GM20000 (cell line): ENCODE measurements around the gene IGFLR1.

ENCODE experiments used
- DNase-seq: peaks from one replicate; pipeline ENCODE4 v3.0.0; 2012; ENCODE audit warnings: low spot score
- TF ChIP-seq, protein P1 (sequence below): IDR thresholded peaks from 2 replicates; pipeline ENCODE4 v1.5.1; 2012; ENCODE audit warnings: mild to moderate bottlenecking, control low read depth; ENCODE audit errors: extremely low read depth, missing control alignments

Gene IGFLR1

GRCh38 chr19:35712567-35713505 lies 29.4 kb downstream of the IGFLR1 start:
- peak; percentile 86 for DNase-seq
- TF ChIP-seq, protein P1, sequence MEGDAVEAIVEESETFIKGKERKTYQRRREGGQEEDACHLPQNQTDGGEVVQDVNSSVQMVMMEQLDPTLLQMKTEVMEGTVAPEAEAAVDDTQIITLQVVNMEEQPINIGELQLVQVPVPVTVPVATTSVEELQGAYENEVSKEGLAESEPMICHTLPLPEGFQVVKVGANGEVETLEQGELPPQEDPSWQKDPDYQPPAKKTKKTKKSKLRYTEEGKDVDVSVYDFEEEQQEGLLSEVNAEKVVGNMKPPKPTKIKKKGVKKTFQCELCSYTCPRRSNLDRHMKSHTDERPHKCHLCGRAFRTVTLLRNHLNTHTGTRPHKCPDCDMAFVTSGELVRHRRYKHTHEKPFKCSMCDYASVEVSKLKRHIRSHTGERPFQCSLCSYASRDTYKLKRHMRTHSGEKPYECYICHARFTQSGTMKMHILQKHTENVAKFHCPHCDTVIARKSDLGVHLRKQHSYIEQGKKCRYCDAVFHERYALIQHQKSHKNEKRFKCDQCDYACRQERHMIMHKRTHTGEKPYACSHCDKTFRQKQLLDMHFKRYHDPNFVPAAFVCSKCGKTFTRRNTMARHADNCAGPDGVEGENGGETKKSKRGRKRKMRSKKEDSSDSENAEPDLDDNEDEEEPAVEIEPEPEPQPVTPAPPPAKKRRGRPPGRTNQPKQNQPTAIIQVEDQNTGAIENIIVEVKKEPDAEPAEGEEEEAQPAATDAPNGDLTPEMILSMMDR = no peak

GRCh38 chr19:35710784-35711723 lies 31.2 kb downstream of the IGFLR1 start:
- DNase-seq = peak; percentile 71
- TF ChIP-seq, protein P1 = no peak

DNA sequence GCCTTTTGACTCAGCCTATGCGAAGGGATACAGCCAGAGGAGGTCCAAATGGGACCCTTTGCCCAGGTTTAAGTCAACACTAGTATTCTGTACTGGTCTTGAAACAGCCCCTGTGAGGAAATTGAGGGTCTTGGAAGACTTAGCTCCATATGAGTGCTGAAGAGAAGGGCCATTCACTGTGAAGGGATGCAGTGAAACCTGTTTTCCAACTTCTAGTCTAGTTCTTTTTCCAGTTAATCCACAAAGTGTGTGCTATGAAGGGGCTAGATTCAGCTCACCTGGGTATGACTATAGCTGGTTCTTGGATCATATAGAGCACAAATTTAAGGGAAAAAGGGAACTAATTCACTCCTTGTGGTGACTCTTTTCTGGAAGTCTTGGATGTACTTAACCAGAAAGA lies 33.9 kb downstream of the IGFLR1 start:
- TF ChIP-seq, protein P1 = no peak
- no peak for DNase-seq

- TF ChIP-seq, protein P1 = no peak
- peak; percentile 41 for DNase-seq
Observed at GRCh38 chr19:35704218-35704617, 38.0 kb downstream of the IGFLR1 start, which contains the start of gene ZBTB32. ZBTB32 (plus strand) TSS chr19:35704558; CDS start chr19:35714627, 10,069 bp downstream.

- TF ChIP-seq, protein P1 = no peak
Observed at GRCh38 chr19:35703343-35703742, 38.9 kb downstream of the IGFLR1 start.

DNA sequence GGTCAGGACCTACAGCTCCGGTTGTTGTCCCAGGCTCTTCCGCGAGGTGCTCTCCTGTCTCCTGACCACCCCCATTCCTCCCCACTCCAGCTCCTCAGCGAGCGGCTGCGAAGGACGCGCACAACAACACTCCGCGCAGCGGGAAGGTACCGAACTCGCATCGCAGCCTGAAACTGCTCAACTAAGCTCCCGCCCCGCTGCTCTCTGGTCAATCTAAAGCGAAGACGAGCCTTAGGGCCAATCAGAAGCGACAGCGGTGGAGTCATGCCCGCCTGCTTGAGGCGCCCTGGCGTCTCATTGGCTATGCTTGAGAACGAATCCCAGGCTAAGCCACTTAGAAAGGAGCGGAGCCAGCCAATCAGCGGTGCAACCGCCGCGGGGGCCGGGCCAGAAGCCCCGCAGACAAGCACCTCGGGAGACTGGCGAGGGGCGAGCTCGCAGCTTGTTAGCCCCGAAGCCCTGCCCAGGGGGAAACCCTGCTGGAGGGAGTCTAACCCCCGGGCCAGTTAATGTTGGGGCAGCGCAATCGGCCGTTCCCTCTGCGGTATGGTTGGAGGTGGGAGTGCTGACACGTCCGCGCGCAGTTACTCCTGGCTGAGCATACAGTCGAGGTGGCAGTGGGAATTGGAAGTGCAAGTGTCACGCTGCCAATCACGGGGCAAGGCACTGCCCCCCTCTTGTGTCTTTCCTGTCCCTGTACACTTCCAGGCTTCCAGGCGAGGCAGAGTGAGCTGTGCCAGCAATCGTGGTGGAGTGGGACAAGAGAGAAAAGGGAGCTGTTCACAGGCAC lies 39.8 kb downstream of the IGFLR1 start:
- TF ChIP-seq, protein P1 = no peak

More at GRCh38 chr19:35703343-35703742, 38.9 kb downstream of the IGFLR1 start:
- DNase-seq = no peak

More for the DNA sequence above, 39.8 kb downstream of the IGFLR1 start:
- peak; percentile 93 for DNase-seq
